IPS DF 4.7 (cell line): ENCODE results near the gene FADD.
"Not testable (repeated sequence)": the region's sequence is repeated elsewhere in the genome, so short reads cannot be mapped to it uniquely, and the experiment has no call there.

Source experiments
- DNase-seq: peaks from one replicate; pipeline ENCODE4 v3.0.0-alpha.2; 2013; ENCODE audit warnings: low spot score; ENCODE audit errors: extremely low read depth

FADD gene

DNA sequence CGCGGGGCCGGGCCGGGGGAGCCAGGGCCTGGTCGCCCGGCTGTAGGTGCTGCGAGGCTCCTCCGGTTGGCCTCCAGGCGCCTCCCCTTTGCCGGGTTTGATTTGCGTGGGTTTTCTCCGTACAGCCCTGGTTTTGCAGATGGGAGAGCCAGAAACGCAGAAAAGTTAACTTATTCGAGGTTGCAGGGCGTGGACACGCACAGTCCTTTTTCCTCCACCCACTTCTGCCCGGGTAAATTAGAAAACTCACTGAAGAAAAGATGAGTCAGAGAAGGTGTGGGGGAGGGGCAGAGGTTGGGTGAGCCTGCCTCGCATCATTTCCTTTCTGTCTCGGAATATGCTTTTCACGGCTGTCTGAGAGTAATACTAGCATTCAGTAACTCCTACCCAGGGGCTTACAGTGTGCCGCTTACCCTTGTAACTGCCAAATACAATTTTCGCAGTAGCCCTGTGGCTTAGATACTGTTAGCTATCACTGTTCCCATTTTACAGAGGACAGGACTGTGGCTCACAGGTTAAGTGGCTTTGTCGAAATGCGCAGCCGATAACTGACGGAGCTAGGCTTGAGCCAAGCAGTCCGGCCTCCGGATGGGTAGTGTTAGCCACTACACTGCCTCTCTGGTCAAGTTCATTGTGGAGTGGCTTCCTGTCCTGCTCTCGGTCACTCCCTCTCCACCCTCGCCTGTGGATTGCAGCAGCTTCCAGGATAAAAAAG, 812 bp downstream of the FADD start:
- no peak for DNase-seq

DNA sequence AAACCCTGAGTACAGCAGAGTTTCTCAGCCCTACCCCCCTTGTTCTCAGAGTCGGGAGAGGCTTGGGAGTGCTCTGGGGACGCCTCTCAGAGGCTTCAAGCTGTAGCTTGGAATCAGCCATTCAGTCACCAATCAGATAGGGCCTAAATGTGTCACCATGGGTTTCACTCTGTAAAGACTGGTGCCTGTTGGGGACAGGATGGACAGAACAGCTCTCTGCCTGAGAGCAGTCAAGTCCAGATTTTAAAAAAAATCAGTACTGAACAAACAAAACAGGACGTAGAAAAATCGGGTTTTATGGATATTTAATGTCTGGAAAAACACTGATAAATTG, 1.3 kb downstream of the FADD start:
- DNase-seq = no peak

DNA sequence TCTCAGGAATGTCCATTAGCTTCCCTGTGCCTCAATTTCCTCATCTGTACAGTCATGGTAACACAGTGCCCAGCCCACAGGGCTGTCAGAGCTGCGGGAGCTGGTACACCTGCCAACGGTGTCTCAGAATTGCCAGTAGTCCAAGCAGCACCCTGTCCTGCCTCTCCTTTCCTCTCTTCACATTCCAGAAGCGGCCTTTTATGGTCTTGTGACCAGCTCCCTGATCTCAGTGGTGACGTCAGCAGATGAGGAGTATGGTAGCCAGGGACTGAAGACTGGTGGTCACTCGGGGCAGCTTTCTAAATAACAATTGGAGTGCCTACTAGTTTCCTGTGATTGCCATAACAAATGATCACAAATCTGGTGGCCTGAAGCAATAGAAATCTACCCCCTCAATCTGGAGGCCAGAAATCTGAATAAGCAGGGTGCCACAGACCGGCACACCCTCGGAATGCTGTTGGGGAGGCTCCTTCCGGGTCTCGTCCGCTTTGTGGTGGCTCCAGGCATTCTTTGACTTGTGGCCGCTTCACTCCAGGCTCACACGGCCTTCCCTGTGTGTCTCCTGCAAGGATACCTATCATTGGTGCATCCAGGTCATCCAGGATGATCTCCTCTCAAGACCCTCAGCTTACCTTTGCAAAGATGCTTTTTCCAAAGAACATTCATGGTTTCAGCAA, 2.1 kb downstream of the FADD start:
- DNase-seq = no peak

DNA sequence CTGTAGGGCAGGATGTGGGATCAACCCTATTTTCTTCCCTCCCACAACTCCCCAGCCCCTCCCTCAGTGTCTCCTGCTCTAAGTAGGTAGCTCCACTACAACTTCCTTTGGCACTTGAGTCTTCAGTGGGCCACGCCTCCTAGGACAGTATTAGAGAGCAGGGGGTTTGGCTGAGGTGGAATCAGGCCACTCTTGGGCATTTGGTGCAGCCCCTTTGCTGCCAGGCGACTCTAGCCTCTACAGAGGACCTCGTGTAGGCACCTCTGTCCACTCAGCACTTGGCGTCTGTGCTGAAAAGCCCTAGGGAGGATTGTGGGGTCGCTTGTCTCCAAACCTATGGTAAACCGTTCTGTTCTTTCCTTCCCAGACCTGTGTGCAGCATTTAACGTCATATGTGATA, 2.7 kb downstream of the FADD start:
- no peak for DNase-seq

DNA sequence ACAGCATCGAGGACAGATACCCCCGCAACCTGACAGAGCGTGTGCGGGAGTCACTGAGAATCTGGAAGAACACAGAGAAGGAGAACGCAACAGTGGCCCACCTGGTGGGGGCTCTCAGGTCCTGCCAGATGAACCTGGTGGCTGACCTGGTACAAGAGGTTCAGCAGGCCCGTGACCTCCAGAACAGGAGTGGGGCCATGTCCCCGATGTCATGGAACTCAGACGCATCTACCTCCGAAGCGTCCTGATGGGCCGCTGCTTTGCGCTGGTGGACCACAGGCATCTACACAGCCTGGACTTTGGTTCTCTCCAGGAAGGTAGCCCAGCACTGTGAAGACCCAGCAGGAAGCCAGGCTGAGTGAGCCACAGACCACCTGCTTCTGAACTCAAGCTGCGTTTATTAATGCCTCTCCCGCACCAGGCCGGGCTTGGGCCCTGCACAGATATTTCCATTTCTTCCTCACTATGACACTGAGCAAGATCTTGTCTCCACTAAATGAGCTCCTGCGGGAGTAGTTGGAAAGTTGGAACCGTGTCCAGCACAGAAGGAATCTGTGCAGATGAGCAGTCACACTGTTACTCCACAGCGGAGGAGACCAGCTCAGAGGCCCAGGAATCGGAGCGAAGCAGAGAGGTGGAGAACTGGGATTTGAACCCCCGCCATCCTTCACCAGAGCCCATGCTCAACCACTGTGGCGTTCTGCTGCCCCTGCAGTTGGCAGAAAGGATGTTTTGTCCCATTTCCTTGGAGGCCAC, 3.3 kb downstream of the FADD start:
- DNase-seq = no peak

DNA sequence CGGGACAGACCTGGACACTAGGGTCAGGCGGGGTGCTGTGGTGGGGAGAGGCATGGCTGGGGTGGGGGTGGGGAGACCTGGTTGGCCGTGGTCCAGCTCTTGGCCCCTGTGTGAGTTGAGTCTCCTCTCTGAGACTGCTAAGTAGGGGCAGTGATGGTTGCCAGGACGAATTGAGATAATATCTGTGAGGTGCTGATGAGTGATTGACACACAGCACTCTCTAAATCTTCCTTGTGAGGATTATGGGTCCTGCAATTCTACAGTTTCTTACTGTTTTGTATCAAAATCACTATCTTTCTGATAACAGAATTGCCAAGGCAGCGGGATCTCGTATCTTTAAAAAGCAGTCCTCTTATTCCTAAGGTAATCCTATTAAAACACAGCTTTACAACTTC, 3.9 kb downstream of the FADD start:
- no peak for DNase-seq

DNA sequence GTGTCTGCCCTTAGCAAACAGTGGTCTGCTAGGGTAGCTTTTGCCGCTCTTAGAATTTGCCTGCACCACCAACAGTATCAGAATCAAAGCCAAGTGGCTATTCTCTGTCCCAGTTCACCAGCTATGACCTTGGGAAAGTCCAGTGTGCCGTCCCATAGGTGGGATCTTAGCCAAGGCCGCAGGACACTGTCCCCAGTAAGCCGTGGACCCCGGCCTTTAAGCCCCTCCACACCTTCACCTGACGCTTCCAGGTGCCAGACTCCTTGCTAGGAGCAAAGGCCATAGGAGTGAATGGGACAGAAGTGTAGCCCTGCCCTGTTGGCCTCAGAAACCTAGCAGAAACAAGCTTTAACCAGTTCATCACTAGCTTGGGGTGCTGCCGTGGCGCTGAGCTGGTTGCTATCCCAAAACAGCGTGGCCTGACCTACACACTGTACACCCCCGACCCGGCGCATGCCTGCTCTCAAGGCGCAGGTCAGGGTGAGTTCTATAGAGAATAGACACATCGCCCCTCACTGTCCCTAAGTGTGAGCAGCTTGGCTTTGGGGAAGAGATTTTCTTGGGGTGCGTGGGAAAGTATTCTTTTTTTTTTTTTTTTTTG, 4.5 kb downstream of the FADD start:
- DNase-seq = no peak

DNA sequence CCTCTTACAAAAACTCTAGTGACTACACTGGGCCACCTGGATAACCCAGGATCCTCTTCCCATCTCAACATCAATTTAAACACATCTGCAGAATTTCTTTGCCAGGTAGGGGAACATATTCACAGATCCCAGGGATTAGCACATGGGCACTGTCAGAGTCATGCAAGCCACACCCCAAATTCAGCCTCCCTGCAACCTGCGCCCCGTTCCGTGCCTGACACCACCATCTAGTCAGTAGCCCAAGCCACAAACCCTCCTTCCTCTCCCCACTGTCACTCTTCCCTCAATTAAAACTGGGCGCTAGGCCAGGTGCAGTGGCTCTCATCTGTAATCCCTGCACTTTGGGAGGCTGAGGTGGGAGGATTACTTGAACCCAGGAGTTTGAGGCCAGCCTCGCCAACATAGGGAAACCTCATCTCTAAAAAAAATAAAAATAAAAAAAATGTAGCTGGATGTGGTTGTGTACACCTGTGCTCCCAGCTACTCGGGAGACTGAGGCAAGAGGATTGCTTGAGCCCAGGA, 6.4 kb downstream of the FADD start:
- DNase-seq = no peak

DNA sequence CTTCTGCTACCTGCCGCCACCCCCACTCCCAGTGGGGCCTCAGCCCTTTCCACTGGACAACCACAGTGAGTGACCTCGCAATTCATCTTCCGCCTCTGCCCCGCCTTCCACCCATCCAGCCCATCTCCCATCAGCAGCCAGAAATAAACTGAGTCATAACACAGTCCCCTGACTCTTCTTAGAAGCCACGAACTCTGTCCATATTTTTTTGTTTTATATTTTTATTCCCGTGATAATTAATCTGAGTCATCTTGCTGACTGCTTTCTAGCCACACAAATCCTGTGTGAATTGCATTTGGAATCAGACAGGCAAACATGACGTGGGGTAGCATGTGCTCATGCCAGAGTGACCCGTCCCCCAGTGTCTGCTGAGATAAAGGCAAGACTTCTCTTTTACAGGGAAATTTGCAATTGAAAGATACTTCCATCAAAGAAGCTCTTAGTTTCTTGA, 7.0 kb downstream of the FADD start:
- DNase-seq = no peak

DNA sequence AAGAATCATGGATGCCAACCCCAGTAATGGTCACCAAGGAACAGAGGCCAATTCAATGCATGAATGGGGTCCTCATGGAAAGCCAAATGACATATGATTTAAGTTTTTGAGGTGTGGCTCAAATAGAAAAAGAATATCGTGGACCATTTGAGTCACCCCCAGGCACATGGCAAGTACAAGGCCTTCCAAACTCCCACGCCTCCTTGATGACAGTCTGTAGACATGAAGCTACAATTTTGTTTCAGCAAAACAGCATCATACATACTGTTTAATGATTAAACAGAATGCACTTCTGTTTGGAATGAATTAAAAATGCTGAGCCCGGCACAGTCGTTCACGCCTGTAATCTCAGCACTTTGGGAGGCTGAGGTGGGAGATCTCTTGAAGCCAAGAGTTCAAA, 7.4 kb downstream of the FADD start:
- no peak for DNase-seq

DNA sequence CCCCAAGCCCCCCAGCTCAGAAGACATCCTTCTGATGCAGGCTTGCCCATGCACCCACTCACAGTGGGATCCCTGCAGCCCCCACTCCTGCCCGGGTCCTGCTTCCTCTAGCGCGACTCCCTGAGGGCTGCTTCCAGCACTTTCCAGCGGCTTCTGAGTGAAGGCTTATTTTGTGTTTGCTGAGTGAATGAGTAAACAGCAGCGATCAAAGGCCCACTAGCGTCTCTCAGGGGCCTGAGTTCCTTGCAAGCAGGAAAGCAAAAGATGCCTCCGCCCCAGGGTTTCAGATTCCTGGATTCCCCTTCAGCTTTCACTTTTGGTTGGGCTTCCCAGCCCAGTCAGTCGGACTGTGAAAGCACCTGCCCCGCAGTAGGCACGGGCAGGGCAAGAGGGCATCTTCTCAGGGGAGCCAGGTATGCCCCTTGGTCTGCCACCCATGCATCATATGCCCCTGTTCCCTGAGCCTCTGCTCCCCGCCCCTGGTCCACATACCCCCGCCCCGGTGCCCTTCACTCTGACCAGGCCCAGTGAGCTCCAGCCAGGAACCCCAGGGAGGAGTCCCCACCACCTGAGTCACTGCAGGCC, 9.2 kb downstream of the FADD start:
- no peak for DNase-seq

DNA sequence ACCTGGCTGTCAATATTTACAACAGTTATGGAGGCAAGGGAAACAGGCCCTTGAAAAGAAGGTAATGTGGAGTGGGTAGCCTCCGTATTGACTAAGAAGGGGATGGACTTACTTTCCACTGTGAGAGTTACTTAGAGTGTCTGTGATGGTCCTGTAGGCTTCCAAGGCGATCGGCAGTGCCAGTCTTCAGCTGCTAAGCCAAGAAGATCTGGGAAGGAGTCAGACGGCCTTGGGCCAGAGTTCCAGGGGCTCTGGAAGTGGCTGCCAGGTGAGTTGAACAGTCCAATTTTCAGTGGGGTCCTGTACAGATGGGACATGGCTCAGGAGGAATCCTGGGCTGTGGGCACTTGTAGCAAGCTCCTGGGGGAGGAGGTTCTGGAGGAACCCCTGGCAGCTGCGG, 14.3 kb downstream of the FADD start:
- not testable (repeated sequence) for DNase-seq

DNA sequence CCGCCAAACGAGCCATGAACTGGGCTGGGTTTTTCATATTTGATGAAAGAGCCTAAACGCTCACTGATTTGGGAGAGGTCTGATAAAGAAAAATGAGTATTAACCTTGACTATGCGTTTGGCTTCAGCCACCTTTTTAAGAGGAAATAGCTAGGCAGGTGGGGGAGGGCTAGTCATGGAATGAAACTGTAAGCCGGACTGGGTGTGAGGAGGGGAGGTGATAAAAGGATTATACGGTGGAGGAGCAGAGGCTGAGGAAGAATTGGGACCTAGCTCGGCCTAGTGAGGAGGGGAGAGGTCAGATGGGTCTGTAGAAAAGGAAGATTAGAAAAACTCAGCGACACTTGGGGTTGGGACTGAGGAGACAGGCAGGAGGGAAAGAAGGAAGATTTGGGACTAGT, 15.0 kb downstream of the FADD start:
- DNase-seq = not testable (repeated sequence)

DNA sequence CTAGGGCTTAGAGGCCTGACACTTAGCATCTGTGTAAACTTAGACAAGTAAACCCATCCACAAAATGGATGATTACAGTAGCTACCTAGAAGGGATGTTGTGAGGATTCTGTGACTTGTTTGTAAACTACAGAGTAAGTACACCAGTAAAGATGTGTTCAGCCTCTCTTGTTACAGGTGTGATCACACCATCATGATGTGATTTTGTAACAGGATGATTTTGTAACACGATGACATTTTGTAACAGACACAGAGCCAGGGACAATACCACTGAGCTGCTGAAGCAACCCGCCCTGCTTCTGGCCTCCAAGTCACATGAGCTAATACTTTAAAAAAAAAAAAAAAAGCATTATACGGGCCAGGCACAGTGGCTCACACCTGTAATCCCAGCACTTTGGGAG, 17.0 kb downstream of the FADD start:
- DNase-seq = no peak

DNA sequence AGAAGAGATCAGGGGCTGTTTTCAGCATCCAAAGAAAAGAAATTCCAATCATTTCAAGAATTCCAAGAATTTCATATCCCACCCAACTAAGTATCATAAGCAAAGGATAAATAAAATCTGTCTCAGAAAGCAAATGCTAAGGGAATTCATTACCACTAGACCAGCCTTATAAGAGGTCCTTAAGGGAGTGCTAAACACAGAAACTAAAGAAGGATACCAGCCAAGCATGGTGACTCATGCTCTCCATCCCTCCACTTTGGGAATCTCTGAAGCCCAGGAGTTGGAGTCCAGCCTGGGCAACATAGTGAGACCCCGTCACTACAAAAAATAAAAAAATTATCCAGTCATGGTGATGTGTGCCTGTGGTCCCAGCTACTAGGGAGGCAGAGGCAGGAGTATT, 17.8 kb downstream of the FADD start:
- no peak for DNase-seq

DNA sequence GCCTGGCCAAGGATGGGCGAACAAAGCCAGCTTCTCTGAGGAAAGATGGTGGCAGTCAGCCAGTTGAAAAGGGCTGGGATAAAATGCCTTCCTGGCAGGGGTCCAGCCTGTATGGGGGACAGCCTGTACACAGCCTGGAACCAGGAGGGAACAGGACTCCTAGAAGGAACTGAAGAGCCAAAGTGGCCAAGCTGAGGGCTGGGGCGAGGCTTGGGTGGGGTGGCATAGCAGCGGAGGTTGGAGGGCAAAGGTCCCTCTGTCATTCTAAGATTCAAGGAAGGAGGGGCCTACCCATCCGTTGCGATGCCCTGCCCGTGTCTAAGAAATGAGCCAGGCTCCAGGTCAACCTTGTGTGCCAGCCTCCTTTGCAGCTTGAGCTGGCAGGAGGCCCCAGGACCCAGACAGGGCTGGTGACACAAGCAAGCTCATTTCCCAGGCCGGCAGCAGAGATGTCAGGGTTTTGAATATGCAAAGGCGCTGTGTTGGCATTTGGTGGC, 22.6 kb downstream of the FADD start:
- DNase-seq = no peak

DNA sequence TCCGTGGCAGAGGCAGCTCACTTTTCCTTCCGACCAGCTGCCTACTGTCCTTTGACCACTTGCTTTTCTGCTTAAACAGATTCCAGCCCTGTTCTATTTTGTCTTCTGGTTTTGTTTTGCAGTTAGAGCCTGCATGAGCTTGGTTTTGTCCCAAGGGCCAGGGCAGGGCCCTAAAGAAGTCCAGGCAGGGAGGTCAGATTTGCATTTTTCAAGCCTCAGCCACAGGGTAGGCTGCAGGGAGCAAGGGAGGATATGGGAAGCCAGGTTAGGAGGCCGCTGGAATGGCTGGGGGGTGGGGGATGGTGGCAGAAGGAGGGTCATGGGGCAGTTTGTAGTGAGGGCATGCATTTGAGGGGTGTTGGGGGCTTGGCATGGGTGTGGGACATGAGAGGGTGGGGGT, 23.1 kb downstream of the FADD start:
- no peak for DNase-seq

DNA sequence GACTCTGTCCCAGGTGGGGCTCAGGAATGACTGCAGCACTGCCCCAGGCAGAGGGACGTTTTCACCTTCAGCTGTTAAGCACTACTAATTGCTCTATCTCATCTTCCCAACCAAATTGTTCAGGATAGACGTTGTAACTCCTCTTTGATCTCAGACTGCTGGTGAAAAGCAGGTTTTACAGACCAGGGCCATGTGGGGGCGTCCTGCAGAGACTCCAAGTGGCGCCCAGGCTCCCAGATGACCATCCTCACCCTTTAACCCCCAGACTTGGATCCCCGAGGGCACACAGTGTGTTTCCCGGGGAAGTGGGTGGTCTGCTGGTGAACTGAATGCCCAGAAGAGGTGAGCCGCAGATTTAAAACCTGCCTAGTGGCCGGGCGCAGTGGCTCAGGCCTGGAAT, 23.9 kb downstream of the FADD start:
- no peak for DNase-seq

DNA sequence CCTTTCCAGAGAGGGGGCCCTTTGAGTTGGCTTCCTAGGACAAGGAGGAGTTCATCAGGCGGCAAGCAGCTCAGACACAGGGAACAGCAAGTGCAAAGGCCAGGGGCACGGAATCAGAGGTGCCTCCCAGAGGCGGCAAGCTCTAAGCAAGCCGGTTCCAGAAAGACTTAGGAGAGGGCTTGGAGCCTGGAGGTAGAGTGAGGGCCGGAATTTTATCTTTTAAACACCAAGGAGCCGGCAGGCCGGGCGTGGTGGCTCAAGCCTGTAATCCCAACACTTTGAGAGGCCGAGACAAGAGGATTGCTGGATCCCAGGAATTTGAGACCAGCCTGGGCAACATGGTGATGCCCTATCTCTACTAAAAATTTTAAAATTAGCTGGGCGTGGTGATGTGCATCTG, 26.6 kb downstream of the FADD start:
- DNase-seq = no peak

DNA sequence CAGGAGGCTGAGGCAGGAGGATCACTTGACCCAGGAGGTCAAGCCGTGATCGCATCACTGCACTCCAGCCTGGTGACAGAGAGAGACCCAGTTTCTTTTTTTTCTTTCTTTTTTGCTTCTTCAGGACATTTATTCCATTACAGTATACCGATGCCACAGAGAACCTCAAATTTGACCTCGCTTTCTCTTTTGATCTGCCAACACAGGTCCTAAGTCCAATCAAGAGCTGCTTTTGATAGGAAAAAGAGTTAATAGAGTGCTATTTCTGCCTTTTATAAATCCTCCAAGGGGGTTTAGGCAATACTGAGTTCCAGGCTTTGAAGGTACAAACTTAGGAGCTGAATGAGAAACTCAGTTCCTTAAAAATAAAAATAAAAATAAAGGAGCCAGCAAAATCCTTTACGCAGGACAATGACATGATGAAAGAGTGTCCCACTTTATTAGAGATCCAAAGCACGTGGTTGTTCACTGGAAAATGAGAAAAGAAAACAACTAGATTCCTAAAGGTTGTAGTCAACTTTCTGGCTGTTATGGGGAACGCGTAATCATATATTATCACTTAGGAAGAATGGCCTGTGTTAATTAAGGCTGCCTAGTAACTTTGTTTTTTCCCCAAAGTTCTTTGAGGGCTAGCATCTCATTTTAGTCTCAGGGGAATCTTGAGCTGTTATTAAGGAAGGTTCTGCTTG, 27.2 kb downstream of the FADD start:
- DNase-seq = no peak
